ENCODE data around the gene ZNF831.
A peak's percentile ranks its signal among the peaks of the same experiment; 100 is the strongest.

The ZNF831 gene

DNA sequence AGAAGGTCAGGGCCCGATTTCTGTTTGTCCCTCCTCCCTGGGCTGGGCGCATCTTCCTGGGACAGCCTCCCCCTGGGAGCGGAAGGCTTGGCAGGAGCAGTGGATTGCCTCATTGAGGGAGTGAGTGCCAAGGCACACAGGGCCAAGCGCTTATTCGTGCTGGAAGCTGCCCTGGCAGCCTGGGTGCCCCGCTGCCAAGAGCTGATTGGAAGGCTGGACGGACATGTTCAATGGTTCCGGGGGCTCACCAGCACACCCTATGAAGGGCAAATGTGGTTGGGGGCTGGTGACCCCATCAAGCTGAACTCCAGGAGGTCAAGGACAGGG lies 10.3 kb upstream of the ZNF831 start:
- peaks cover 12% of the 10 kb centered on the region for H3K36me3 Mint-ChIP-seq (ENCODE audit: insufficient read depth)
- H3K4me1 Mint-ChIP-seq, result peaks cover 80% of the 10 kb centered on the region
- H3K9me3 Mint-ChIP-seq, result no peaks in the 10 kb centered on the region
- peak overlapping the region; percentile 38 for H3K4me3 Mint-ChIP-seq
- DNase-seq (ENCODE audit: low spot score in 2 of 2) (no peak), ATAC-seq (replicated peaks; ENCODE audit: extremely low read depth, poor library complexity, severe bottlenecking) (no peak)
- peak overlapping the region; percentile 99 for H3K27ac Mint-ChIP-seq (ENCODE audit: low read depth)
- H3K27me3 Mint-ChIP-seq, result no peaks in the 10 kb centered on the region

DNA sequence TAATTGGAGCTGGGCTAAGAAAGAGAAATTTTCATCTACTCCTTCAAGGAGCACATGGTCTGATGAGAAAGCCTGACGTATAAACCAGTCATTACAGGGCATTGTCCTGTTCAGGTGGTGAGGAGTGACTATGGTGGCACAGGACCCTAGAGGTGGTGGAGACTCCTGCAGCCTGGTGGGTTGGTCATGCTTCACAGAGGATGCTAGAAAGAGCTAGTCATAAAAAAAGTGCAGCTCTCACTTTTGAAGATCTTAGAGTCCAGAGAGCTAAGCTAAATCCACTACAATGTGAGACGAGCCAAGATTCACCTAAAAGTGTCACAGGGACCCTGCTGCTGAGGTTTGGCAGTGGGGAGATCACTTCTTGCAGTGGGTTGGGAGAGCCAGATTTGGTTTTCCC lies 9.8 kb upstream of the ZNF831 start:
- ATAC-seq (replicated peaks; ENCODE audit: extremely low read depth, poor library complexity, severe bottlenecking) (no peak), DNase-seq (ENCODE audit: low spot score in 2 of 2) (no peak)
- Mint-ChIP-seq H3K4me3 (no peak overlapping the region), H3K9me3 (no peaks in the 10 kb centered on the region), H3K27ac (ENCODE audit: low read depth) (no peak overlapping the region), H3K36me3 (ENCODE audit: insufficient read depth) (peaks cover 12% of the 10 kb centered on the region), H3K27me3 (no peaks in the 10 kb centered on the region), H3K4me1 (peaks cover 79% of the 10 kb centered on the region)

DNA sequence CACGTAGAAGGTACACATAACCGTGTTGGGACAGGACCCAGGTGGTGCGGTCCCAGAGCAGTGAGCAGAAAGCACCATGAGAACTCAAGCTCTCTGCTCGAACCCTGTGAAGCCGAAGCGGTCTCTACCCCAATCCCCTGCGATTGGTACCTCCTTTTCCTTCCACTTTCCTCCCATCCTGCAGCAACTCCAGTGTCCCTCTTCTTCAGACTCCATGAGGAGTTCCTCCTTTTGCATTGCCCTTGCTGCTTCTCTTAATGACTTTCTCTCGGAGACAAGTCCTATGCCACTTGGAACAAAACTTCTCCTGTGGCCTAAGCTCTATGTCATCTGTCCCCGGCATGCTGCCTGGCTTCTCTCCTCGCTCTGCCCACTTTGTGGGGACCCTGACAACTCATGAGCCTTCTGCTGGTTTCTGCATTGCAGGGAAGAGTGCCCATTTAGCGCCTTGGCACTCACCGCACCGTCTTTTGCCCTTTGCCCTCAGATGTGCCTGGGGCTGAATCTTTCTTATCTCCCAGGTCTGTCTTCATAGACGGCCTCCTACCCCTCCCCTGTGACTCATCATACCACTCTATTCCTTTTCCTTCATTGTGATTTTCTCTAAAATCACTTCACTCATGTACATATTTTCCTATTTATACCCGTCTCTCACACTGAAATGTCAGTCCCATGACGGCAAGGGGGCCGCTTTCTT lies 9.2 kb upstream of the ZNF831 start:
- Mint-ChIP-seq H3K27ac (ENCODE audit: low read depth) (peak overlapping the region; percentile 16), H3K36me3 (ENCODE audit: insufficient read depth) (peaks cover 12% of the 10 kb centered on the region), H3K4me1 (peaks cover 79% of the 10 kb centered on the region), H3K9me3 (no peaks in the 10 kb centered on the region), H3K4me3 (no peak overlapping the region), H3K27me3 (no peaks in the 10 kb centered on the region)
- ATAC-seq (replicated peaks; ENCODE audit: extremely low read depth, poor library complexity, severe bottlenecking) (no peak), DNase-seq (ENCODE audit: low spot score in 2 of 2) (no peak)

DNA sequence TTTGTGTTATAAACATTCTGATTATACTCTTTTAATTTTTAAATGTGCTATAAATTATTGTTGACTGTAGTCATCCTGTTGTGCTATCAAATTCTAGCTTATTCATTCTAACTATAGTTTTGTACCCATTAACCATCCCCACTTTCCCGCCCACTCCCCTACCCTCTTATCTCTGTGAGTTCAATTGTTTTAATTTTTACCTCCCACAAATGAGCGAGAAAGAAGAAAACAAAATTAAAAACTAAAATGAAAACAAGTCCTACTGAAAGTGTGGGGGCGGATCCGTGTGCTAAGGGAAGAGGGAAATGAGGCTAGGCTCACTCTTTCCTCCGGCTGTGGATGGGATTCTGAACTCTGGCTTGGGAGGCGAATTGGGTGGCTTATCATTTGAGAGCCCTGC lies 6.6 kb upstream of the ZNF831 start:
- H3K4me3 Mint-ChIP-seq, result no peak overlapping the region
- no peak overlapping the region for H3K27ac Mint-ChIP-seq (ENCODE audit: low read depth)
- H3K36me3 Mint-ChIP-seq (ENCODE audit: insufficient read depth), result peaks cover 26% of the 10 kb centered on the region
- ATAC-seq (replicated peaks; ENCODE audit: extremely low read depth, poor library complexity, severe bottlenecking), result no peak
- H3K27me3 Mint-ChIP-seq, result no peaks in the 10 kb centered on the region
- no peaks in the 10 kb centered on the region for H3K9me3 Mint-ChIP-seq
- H3K4me1 Mint-ChIP-seq, result peaks cover 77% of the 10 kb centered on the region
- DNase-seq (ENCODE audit: low spot score in 2 of 2), result no peak

DNA sequence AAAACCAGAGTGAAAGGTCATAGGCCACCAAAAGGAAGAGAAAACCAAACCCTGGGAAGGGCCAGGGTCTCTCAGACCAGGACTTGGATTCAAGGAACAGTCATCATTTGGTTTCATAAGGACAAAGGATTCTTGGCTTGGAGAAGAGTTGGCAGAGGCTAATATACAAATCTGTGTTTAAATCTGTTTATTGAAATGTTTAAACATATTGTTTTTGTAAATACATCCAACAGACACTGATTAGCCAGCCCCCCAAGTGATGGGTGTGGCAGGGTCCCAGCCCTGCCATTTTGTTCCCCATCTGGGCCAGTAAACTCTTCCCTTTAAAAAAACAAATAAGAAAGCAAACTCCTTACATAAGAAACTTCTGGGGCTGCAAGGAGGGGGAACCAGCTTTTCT lies 6.1 kb upstream of the ZNF831 start:
- no peaks in the 10 kb centered on the region for H3K9me3 Mint-ChIP-seq
- H3K27me3 Mint-ChIP-seq, result no peaks in the 10 kb centered on the region
- peaks cover 77% of the 10 kb centered on the region for H3K4me1 Mint-ChIP-seq
- H3K4me3 Mint-ChIP-seq, result no peak overlapping the region
- H3K27ac Mint-ChIP-seq (ENCODE audit: low read depth), result no peak overlapping the region
- no peak for DNase-seq (ENCODE audit: low spot score in 2 of 2)
- no peak for ATAC-seq (replicated peaks; ENCODE audit: extremely low read depth, poor library complexity, severe bottlenecking)
- peaks cover 26% of the 10 kb centered on the region for H3K36me3 Mint-ChIP-seq (ENCODE audit: insufficient read depth)

DNA sequence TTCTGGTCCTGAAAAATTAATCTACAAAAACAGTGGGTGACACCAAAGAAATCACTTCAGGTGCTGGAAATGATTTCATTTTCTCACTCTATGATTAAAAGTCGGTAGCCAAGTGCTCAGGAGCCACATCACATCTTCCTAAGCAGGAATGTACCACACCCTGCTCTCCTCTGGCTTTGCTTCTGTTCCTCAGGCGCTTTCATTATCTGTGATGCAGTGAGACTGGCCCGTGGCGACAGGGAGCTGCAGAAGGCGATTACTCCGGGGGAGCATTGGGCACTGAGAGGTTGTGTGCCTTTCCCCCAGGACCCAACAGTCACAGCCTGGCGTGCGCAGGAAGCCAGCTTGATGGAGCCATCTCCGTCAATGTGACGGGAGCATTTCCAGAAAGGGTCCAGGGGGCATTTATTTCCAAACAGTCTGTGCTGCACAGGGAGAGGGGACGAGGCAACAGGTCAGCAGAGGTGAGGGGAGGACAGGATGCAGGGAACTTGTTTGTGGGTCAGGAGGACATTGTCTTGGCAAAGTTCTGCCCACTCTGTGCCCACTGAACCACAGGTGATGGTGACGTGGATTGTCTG lies 5.6 kb upstream of the ZNF831 start:
- Mint-ChIP-seq H3K27ac (ENCODE audit: low read depth) (peak overlapping the region; percentile 100), H3K9me3 (no peaks in the 10 kb centered on the region), H3K4me1 (peaks cover 77% of the 10 kb centered on the region), H3K36me3 (ENCODE audit: insufficient read depth) (peaks cover 26% of the 10 kb centered on the region), H3K27me3 (no peaks in the 10 kb centered on the region), H3K4me3 (no peak overlapping the region)
- ATAC-seq (replicated peaks; ENCODE audit: extremely low read depth, poor library complexity, severe bottlenecking) (no peak), DNase-seq (ENCODE audit: low spot score in 2 of 2) (no peak)

DNA sequence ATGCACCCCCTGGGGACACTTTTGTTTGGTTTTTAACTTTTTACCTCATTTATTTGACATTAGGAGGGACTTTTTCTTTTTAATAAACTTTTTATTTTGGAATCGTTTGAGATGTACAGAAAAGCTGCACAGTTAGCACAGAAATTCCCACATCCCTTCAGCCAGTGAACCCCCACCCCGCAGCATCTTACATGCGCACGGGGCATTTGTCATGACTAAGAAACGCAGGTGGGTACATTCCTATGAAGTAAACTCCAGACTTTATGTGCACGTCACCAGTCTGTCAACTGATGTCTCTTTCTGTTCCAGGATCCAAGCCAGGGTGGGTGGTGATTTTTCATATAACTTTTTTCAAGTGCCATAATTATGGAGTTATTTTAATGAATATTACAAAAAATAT lies 4.9 kb upstream of the ZNF831 start:
- H3K27ac Mint-ChIP-seq (ENCODE audit: low read depth), result peak overlapping the region; percentile 100
- DNase-seq (ENCODE audit: low spot score in 2 of 2) (no peak), ATAC-seq (replicated peaks; ENCODE audit: extremely low read depth, poor library complexity, severe bottlenecking) (no peak)
- no peaks in the 10 kb centered on the region for H3K9me3 Mint-ChIP-seq
- peak overlapping the region; percentile 99 for H3K4me3 Mint-ChIP-seq
- H3K27me3 Mint-ChIP-seq, result no peaks in the 10 kb centered on the region
- H3K36me3 Mint-ChIP-seq (ENCODE audit: insufficient read depth), result peaks cover 33% of the 10 kb centered on the region
- H3K4me1 Mint-ChIP-seq, result peaks cover 77% of the 10 kb centered on the region

DNA sequence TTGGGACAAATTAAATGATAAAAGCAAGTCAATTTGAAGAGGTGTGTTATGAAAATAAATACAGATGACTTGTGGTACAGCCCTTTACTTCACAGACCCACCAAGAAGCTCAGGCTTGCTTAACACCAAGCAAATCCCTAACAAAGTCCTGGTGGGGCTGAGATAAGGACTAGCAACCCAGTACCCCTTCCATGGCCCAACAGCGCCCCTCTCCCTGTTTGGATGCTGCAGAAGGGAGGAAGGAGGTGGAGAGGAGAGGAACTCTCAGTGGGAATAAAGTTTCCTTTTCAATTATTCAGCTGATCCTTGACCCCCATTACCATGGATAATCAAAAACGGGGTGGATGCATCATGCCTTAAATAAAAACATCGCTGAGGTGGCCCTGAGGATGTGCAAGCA lies 4.5 kb upstream of the ZNF831 start:
- Mint-ChIP-seq H3K4me3 (peak overlapping the region; percentile 99), H3K4me1 (peaks cover 77% of the 10 kb centered on the region), H3K27me3 (no peaks in the 10 kb centered on the region), H3K27ac (ENCODE audit: low read depth) (peak overlapping the region; percentile 100), H3K9me3 (no peaks in the 10 kb centered on the region), H3K36me3 (ENCODE audit: insufficient read depth) (peaks cover 37% of the 10 kb centered on the region)
- ATAC-seq (replicated peaks; ENCODE audit: extremely low read depth, poor library complexity, severe bottlenecking), result peak; percentile 2
- DNase-seq (ENCODE audit: low spot score in 2 of 2), result no peak

DNA sequence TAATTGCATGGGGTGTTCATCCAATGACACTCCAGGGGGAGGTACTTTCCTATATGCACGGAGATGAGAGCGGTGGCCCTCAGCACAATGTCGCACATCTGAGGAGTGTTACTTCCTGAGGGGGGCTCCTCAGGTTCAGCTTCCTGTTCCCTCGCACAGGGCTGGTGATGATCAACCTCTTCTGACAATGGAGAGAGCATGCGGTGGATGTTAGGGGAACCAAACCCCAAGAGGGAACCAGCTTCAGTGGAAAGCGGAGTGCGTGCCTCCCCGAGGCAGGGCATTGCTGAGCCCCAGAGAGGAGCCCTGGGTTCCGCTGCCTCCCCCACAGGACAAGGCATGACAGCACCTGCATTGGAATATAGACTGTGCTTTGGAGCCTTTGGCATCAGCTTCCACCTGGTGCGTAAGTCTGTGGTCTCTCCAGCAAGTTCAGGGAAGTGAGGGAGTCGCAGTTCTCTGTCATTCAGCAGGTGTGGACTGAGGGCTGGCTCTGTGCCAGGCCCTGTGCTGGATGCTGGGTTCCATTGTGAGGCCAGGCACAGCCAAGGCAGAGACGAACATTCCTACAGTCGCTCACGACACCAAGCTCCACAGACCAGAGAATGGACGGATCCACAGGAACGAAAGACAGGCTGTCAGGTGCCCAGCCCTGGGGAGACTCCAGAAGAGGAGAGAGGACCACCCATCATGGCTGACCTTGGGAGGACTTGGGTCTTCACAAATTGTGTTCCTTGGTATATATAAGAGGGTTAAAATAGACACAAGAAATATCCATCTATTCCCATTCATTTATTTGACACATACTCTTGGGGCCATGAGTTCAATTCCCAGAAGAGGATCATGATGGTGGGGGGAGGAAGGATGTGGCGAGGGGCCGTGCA lies 3.9 kb upstream of the ZNF831 start:
- no peaks in the 10 kb centered on the region for H3K27me3 Mint-ChIP-seq
- DNase-seq (ENCODE audit: low spot score in 2 of 2) (peak; percentile 67 to 90), ATAC-seq (replicated peaks; ENCODE audit: extremely low read depth, poor library complexity, severe bottlenecking) (peak; percentile 89)
- peaks cover 40% of the 10 kb centered on the region for H3K36me3 Mint-ChIP-seq (ENCODE audit: insufficient read depth)
- peak overlapping the region; percentile 99 for H3K4me3 Mint-ChIP-seq
- H3K9me3 Mint-ChIP-seq, result no peaks in the 10 kb centered on the region
- peaks cover 73% of the 10 kb centered on the region for H3K4me1 Mint-ChIP-seq
- H3K27ac Mint-ChIP-seq (ENCODE audit: low read depth), result peak overlapping the region; percentile 100

DNA sequence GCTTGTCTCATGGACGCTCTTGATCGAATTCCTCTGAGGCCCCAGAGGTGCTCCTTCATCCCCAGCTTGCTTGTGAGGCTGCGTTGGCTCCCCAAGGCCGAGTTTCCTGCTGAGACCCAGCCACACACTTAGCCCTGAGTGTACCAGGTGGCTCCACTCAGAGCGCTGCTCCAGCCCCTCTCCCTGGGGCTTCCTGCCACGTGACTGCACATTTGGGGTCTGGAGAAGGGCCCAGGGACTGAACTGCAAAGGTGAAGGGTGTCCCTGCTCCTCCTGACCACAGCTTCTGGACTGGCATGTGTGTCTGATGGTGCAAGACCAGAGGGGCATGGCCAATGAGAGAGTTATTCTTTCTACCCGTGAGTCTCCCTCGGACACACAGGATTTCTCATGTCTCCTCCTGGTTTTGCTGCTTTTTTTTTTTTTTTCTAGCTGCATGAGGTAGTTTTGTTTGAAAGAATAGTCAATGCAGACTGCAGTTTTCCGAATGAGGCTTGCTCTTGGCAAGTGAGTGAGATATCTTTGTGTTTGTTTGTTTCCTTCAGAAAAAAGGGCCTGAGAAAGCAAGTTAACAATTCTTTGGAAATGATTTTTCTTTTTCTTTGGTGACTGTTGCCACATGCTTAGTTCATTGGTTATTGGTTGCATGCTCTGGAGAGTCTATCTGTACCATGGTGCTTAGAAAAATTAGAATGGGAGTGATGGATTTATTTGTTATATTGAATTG lies 3.1 kb upstream of the ZNF831 start:
- H3K27ac Mint-ChIP-seq (ENCODE audit: low read depth), result peak overlapping the region; percentile 100
- H3K9me3 Mint-ChIP-seq, result no peaks in the 10 kb centered on the region
- DNase-seq (ENCODE audit: low spot score in 2 of 2), result no peak
- no peaks in the 10 kb centered on the region for H3K27me3 Mint-ChIP-seq
- no peak for ATAC-seq (replicated peaks; ENCODE audit: extremely low read depth, poor library complexity, severe bottlenecking)
- H3K4me1 Mint-ChIP-seq, result peaks cover 73% of the 10 kb centered on the region
- H3K4me3 Mint-ChIP-seq, result peak overlapping the region; percentile 99
- H3K36me3 Mint-ChIP-seq (ENCODE audit: insufficient read depth), result peaks cover 48% of the 10 kb centered on the region

DNA sequence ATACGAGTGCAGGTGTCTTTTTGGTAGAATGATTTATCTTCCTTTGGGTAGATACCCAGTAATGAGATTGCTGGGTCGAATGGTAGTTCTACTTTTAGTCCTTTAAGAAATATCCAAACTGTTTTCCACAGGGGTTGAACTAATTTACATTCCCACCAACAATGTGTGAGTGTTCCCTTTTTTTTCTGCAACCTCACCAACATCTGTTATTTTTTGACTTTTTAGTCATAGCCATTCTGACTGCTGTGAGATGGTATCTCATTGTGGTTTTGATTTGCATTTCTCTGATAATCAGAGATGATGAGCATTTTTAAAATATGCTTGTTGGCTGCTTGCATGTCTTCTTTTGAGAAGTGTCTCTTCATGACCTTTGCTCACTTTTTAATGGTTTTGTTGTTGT lies 1.9 kb upstream of the ZNF831 start:
- H3K27me3 Mint-ChIP-seq, result no peaks in the 10 kb centered on the region
- no peak for DNase-seq (ENCODE audit: low spot score in 2 of 2)
- peaks cover 58% of the 10 kb centered on the region for H3K36me3 Mint-ChIP-seq (ENCODE audit: insufficient read depth)
- ATAC-seq (replicated peaks; ENCODE audit: extremely low read depth, poor library complexity, severe bottlenecking), result no peak
- peak overlapping the region; percentile 99 for H3K4me3 Mint-ChIP-seq
- no peaks in the 10 kb centered on the region for H3K9me3 Mint-ChIP-seq
- peaks cover 84% of the 10 kb centered on the region for H3K4me1 Mint-ChIP-seq
- peak overlapping the region; percentile 100 for H3K27ac Mint-ChIP-seq (ENCODE audit: low read depth)

DNA sequence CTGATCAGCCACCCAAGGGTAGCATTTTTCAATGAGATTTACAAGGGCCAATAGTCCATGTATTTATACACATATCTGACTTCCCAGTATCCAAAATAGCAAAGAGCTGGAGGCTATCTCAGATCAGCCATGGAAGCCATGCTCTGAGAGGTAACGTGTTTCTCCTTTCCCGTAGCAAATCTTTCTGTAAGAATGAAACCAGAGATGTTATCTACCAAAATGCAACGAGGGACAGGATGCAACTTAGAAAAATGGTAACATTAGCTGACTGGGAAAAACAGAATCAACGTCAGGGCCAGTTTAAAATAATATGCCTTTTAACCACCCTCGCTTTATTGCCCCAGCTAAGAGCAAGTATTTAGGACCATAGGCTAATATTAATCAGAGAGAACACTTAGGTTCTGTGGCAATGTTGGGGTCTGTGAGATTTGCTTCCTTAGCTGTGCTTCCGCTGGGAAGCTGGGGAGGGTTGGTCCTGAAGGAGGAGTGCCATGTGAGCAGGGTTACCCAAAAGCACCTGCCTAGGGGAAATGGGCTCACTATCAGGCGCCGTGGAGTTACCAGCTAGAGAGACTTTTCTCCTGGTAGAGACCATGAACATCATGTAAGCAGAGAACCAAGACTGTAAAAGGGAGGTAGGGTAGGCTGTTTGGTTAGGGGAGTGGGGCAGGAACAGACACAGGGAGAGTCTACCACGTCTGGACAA lies 1.2 kb downstream of the ZNF831 start:
- H3K9me3 Mint-ChIP-seq, result no peaks in the 10 kb centered on the region
- H3K27me3 Mint-ChIP-seq, result no peaks in the 10 kb centered on the region
- DNase-seq (ENCODE audit: low spot score in 2 of 2) (no peak), ATAC-seq (replicated peaks; ENCODE audit: extremely low read depth, poor library complexity, severe bottlenecking) (no peak)
- peaks cover 57% of the 10 kb centered on the region for H3K36me3 Mint-ChIP-seq (ENCODE audit: insufficient read depth)
- H3K4me1 Mint-ChIP-seq, result peaks cover 93% of the 10 kb centered on the region
- H3K4me3 Mint-ChIP-seq, result peak overlapping the region; percentile 99
- peak overlapping the region; percentile 100 for H3K27ac Mint-ChIP-seq (ENCODE audit: low read depth)
